Measurements from ENCODE around the gene CEMIP2. TPM values are rescaled to one million over a fixed set of nuclear protein-coding genes. Genes with fewer than 3 reads are reported as not detected.

Gene CEMIP2
- total RNA-seq, 1 donor from 2014 or later, result 30.5 TPM

DNA sequence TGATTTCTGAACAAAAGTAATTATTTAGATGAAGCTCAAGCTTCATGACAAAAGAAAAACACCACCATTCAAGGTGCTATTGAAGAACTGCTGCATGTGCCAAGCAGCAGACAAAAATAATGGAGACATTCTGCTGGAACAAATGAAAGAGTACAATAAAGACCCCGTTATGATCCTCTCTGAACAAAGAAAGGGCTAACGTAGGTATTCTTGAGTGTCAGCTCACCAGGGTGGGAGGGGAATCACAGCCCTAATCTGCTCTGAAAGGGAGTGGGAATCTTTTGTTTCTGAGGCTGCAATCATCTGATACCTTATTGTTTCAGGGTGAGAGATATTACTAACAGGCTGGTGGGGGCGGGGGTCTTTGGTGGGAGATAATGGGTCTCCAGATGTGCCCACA lies 15.4 kb downstream of the CEMIP2 start:
- DNase-seq (ENCODE audit: low read depth), result no peak

DNA sequence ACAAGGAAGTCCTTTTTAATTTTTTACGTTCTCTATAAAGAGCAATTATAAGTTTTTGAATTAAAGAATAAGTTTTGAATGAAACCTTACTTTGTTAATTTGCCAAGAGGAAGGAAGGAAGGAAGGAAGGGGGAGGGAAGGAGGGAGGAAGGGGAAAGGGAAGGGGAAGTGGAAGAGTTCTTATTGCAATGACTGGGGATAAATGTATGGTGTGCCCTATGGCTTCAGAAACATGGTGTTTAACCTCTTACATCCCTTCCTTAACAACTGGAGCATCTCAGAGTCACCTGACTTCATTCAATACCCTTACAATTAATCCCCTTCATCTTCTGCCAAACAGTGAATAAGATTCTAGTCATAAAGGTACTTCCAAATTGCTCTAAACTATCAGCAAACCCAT lies 16.0 kb downstream of the CEMIP2 start:
- DNase-seq (ENCODE audit: low read depth), result no peak

DNA sequence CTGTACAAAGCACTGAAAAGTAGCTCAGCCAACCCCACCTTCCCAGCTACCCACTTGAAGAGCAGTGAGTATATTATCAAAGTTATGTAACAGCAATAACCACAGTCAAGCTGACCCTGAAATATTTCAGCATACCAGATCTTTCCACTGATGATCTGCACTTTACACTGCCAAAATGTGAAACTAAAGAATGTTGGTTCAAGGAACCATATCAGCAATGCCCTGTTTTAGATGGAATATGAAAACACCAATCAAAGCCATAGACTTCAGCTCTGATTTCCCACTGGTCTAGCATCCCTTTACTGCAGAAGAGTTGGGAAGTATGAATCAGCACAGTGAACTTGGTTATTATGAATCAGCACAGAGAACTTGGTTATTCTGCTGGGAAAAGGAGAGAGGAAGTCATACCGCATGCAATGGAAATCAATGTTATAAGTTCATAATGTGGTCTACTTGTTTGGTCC lies 20.0 kb downstream of the CEMIP2 start:
- DNase-seq (ENCODE audit: low read depth), result peak; percentile 53

DNA sequence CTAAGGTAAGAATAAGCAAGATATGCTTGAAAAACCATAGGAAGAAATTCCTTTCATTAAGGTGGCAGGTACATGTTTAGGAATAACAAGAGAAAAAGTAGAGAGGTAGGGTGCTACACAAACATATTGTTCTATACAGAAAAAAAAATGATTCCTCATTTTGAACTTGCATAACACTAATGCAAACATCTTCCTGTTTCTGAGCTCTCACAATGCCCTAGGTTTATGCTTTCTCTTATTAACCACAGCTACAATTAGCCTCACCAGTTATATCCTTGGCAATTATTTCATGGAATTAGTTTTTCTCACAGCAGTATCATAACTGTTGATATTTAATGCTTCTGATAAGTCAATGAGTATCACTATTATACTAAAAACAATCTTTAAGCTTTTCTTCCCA lies 20.7 kb downstream of the CEMIP2 start:
- no peak for DNase-seq (ENCODE audit: low read depth)

DNA sequence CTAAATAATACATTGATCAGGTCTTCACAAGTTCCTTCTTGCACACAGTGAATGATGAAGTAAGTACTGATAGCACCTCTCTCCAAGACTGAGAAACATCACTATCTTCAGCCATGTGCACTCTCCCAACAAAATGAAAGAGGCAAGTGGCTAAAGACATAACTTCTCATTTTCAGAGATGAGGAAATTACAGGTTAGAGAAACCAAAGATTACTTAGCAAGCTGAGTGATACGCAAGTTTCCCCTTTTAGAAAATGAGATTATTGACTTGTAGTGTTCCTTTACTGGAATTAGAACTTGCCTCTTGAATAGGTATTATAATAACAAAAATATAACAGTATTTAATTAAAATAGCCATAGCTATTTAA lies 21.6 kb downstream of the CEMIP2 start:
- no peak for DNase-seq (ENCODE audit: low read depth)

DNA sequence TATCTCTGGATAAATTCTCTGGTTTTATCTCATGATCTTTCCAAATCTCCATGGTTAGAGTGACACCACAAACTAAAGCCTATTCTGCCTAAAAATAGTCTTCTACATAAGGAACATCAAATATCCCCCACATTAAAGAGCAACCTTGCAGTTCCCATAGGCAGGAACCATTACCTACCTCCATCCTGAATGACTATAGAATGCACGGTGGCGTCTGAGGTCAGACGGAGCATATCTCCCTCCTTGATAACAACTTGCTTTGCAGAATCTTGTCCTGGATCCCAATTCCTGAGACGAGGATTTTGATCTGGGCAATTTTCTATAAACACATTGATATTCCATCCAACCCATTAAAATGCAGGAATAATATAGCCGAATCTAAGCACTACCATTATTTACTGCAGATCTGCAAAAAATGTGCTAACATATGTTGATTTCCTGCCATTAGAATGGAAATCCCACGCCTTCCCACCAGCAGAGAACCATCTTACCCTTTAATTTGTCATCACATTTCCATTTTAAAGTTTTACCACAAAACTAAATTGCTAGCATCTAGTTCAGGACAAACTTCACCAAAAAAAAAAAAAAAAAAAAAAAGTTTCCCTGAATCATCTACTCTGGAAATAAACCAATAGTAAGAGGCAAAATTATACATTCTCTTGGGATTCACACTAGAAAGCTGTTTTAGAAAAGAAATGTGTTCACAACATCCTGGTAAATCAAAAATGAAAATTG lies 22.1 kb downstream of the CEMIP2 start:
- no peak for DNase-seq (ENCODE audit: low read depth)

DNA sequence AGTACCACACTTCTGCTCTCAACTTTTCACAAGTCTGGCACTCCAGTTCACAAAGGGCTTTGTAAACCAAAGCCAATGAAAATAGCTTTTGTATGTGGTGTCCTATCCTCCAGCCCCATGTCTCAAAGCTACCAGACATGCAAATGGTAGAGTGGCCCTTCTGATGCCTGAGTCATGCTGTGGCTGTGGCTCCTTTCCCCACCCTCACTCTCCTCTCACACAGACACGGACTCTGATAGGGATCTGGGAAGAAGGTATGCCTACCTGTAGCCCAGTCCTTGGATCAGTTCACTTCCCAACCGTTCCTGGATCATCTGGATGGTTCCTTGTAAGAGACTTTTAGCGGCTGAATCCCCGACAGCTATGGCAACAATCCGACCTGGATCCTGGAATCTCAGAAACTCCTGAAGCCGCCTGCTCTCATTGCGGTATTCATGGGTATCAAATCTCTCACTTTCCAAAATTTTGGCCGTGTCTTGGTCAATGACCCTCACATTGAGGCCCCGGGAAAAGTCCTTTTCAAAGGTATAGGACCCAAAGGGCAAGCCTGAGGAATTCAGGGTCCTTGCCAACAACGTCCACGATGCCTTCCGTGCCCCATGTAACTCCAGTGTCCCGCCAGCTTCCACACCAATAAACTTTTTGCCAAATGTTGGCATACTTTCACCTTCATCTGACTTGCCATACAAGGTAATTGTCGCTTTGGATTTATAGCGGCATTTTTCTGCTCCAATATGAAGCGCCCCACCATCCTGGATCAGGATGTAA lies 23.4 kb downstream of the CEMIP2 start:
- DNase-seq (ENCODE audit: low read depth), result peak; percentile 29

DNA sequence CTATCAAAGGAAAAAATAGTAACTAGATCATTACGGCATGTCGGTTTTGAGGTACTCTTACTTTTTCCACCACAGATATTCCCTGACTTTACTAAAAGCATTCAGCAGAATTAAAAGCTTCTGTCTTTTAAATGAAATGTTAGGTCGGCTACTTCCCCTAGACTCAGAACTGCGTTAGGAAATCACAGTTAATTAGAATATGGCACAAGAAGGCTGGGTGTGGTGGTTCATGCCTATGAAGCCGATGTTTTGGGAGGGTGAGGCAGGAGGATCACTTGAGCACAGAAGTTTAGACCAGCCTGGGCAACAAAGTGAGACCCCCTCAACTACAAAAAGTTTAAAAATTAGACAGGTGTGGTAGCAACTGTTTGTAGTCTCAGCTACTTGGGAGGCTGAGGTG lies 24.4 kb downstream of the CEMIP2 start:
- DNase-seq (ENCODE audit: low read depth), result no peak

DNA sequence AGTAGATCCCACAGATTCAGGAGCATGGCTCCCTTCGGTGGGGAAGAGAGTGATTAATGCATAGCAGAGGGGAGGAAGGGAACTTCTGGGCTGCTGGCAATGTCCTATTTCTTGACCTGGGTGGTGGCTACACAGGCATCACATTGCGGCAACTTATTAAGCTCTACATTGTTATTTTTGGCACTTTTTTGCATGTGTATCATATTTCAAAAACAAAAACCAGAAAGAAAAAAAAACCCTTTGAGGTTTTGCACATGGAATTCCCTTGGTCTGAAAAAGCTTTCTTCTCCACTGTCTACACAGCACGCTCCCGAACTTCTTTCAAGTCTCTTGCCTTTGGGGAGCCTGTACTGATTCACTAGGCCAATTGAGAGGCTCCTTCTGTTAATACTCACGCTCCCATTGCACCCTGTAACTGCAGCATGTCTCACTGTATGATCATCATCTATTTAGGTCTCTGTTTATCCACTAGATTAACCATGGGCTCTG lies 25.1 kb downstream of the CEMIP2 start:
- peak; percentile 69 for DNase-seq (ENCODE audit: low read depth)

DNA sequence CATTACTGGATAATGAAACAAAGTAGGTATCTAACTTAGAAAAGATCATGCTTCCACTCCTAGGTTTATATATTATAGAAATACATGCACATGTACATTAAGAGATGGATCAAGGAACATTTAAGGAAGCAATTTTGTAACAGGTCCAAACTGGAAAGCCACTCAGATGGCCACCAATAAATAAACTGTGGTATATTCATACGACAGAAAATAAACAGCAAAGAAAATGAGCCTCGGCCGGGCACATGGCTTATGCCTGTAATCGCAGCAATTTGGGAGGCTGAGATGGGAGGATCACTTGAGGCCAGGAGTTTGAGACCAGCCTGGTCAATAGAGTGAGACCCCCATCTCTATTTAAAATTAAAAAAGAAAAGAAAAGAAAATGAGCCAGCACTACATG lies 25.6 kb downstream of the CEMIP2 start:
- no peak for DNase-seq (ENCODE audit: low read depth)

DNA sequence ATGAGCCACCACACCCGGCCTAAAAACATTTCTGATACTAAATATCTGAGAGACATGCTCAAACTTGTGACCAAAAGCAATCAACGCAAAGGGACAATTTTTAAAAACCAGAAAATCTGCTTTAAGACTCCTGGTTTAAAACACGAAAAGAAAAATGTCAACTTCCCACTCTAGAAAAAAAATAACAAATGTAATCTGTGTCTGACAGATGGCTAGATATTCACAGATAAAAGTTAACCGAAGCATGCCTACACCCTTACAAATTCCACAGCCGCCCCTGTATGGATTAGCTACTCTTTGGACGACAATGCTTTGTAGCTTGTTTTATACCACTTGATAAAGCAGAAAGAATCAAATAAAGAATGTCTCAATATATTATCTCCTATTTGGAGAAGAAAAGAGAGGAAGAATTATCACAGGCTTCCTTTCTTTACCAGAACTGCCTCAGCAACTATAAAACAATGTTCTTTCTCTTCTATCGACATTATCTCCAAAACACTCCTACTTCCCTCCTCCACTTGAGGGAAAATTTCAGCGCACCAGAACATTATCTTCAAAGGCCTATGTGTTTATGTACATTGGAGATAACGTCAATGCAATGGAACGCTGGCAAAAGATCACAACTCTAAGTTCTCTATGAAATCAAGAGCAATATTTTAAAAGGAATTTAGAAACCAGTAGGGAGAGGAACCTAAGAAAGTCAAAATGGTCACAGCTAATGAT lies 26.2 kb downstream of the CEMIP2 start:
- DNase-seq (ENCODE audit: low read depth), result no peak

DNA sequence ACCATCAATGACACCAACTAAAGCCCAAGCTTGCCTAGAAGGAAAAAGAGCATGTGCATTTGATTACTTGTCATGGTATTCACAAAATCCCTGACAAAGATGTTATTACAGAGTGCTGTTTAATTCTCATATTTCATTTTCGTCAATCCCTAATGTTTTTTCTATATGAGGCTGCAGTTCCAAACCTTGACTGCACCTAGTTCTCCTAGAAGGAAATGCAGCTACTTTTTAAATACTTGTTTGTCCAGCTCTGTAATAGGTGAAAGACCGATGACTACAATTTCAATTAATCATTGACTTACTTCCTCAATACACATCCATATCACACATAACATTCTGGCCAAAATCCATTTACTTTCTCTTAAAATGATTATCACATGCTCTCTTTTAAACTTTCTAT lies 28.1 kb downstream of the CEMIP2 start:
- no peak for DNase-seq (ENCODE audit: low read depth)

DNA sequence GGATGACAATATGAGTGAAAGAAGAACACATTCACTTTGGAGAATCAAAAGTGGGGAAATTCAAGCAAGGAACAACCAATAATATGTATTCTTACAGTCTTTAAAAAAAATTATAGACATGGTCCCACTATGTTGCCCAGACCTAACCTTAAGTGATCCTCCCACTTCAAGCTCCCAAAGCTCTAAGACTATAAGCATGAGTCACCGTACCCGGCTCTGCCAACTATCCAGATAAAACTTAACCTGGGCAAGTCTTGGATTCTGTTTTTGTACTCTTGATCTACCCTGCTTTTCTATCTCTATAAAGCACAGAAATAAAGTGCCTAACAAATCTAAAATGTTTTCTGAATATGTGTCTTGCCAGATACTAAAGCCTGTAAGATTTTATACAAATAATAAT lies 30.9 kb downstream of the CEMIP2 start:
- DNase-seq (ENCODE audit: low read depth), result no peak

DNA sequence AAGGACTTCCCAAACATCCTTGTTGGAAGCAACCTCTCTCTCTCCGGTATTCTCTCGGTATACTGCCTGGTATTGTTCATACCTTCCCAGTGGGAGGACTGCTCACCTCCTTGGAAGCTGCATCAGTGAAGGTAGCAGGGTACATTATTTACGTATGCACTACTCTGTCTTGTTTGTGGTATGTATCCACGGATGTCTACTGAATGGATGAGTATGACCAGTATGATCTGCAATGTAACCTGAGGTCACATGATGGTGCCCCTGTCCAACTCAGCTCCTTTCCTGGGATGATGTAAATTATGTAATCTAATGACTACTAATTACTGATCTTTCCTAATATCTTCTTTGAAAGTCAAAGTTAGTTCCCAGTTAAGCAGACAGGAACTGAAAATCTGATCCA lies 32.1 kb downstream of the CEMIP2 start:
- DNase-seq (ENCODE audit: low read depth), result no peak

DNA sequence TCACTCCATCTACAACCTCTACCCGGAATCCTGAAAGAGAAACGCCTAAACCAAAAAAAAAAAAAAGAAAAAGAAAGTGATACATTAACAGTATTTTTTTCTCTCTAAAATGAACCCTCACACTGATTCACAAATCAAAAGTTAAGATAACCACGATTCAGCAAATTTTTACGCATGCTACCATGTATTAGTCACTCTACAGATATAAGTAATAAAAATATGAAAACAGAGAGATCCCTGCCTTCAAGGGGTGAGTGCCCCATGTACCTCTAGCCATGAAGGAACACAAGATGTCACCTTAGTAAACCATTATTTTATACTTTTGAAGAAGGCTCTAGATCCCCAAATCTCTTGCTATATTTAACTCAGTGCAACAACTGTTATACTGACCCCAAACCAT lies 33.4 kb downstream of the CEMIP2 start:
- DNase-seq (ENCODE audit: low read depth), result no peak

DNA sequence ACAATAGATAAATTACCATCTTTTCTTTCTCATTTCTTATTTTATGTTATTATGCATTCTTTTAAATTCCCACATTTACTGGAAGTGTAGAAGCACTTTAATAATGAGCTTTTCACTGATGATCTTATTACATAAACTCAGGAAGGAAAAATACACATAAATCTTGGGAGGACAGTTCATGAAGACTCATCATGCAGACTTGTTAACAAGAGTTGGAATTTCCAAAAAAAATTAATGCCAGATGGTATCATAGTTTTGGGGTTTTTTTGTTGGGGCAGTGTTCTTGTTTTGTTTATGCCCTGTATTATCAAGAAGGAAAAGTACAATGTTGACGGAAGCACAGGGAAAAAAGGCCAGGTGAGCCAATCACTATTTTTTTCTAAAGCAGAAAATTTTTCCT lies 35.1 kb downstream of the CEMIP2 start:
- no peak for DNase-seq (ENCODE audit: low read depth)

DNA sequence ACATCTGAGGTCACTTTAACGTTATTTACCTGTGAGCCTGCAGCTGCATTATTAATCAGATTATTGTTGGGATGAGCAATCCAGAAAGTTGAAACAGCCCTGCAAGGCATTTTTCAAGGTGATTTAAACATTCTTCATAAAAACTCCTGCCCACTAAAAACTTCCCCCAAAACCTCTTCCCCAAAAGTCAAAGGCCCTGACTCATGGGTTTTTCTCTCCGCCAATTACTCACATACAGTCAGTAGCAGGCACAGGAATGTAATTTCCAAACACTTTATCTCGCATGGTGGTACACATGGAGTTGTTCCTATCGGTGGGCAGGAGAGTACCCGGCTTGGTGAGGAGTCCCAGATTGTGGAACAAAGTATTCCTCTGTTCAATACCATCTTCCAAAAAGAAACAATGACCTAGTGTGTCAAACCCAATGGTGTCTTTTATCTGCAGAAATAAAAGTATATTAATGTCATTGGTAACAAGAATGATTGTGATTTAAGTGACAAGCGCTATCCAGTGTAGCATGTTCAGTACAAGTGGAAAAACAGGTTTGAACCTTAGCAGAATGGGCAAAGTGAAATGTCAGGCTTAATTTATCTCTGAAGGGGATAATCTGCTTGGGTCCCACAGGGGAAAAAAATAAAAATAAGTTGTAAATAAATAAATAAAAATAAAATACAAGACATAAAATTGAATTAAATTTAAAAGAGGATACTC lies 38.3 kb downstream of the CEMIP2 start:
- DNase-seq (ENCODE audit: low read depth), result no peak

DNA sequence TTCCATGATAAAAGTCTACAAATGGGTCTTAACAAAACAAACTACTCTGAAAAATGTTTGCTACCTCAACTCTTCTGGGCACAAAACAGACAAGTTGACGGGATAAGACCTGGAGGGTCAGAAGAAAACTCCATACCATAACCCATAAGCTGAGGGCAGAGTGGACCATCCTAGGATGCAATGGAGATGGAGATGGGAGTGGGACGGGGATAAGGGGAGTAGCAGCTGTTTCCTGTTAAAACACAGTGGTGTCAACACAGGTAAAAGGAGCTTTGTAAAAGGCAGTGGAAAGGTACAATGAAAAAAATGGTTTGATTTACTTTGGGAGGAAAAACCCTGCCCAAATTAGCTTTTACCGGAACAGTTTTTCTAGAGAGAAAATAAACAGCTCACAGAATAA lies 41.6 kb downstream of the CEMIP2 start:
- no peak for DNase-seq (ENCODE audit: low read depth)

DNA sequence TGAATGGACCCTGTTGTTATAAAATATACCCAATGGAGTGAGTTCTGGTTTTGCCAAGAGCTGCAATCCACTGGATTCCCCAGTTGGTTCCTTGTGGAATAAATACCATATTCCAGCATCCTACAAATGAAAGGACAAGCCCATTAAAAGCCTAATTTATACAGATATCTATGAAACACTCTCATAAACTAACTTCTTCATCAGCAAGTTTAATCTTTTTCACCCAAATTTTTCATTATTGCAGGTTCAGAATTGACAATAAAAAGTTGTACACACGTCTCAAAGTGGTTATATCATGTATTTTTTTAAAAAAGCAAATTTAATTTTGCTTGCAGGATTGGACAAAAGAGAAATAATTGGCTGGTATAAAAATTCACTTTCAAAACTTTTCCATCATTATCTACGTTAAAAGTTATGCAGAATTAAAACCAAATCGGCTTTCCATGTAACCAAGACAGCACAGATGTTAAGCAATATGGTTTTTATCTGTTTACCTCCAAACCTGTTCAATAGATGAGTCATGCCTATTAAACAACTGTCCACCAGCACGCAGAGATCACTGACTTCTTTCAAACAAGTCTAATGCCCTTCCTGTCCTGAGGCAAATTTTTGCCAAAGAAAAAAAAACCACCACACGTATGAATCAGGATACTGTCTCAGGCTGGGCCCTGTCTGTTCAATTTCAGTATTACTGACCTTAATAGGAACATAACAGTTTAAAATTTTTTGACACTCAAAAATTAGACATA lies 42.5 kb downstream of the CEMIP2 start:
- peak; percentile 29 for DNase-seq (ENCODE audit: low read depth)

DNA sequence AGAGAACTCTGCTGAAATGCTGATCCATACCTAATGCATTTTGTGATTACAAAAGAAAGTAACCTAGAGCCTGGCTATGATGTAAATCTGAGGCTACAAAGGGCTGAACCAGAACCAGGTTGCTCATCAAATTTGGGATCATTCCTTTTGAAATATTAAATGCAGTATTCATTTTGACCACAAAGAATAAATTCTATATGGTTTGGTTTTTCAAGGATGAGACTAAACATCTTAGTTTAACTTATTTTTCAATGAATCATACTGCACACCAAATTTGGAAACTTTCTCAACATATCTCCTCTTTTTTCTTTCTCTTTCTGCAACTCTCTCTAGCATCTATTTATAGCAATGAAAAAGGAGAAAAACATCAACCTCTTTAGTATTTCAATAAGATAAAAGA lies 46.5 kb downstream of the CEMIP2 start:
- DNase-seq (ENCODE audit: low read depth), result no peak

DNA sequence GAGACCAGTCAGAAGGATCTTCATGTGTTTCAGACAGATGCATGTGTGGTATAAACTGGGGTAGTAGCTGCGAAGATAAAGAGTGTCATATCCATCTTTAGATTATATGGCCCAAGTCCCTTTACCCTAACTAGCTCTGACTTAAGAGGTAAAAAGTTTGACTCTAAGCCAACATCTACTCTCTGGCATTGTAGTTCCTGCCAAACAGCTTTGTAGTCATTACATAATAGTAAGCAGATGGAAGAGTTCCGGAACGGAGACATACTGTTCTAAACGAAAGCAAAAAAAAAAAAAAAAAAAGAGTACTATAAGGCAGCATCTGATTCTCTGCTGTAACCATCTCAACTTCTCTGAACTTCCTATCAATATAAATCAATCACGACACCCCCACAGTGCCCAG lies 48.8 kb downstream of the CEMIP2 start:
- no peak for DNase-seq (ENCODE audit: low read depth)
